ENCODE data around the gene RMND1.

Gene RMND1

DNA sequence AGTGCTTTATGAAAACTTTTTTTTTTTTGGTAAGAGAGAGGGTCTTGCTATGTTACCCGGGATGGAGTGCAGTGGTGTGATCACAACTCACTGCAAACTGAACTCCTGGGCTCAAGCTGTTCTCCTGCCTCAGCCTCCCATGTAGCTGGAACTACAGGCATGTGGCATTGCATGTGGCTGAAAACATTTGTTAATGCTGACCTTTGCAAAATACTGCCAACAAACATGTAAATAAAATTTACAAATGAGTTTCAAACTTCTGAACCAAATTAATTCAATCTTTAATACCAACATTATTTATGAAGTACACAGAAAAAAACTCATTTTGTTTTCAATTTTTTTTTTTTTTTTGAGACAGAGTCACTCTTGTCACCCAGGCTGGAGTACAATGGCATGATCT lies 34.4 kb downstream of the RMND1 start:
- DNase-seq (ENCODE audit: low read depth in 3 of 3): no peak

DNA sequence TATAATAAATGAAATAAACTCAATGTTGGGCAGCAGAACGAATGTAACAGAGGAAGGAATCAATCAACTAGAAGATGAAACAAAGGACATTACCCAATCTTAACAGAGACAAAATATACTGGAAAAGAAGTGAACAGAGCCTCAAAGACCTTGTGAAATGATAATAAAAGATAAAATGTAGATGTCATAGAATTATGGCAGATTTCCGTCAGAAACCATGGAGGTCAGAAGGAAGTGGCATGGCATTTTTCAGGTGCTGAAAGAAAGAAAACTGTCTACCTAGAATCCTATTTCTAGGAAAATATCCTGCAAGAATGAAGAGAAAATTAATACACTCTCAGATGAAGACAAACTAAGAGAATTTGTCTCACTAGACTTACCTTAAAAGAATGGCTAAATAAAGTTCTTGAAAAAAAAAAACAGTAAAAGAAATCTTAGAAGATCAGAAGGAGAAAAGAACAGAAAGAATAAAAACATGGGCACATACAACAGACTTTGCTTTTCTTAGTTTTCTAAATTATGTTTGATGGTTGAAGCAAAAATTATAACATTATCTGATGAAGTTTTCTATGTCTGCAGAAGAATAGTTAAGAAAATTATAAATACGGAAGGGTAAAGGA lies 37.2 kb downstream of the RMND1 start:
- DNase-seq (ENCODE audit: low read depth in 3 of 3): no peak

DNA sequence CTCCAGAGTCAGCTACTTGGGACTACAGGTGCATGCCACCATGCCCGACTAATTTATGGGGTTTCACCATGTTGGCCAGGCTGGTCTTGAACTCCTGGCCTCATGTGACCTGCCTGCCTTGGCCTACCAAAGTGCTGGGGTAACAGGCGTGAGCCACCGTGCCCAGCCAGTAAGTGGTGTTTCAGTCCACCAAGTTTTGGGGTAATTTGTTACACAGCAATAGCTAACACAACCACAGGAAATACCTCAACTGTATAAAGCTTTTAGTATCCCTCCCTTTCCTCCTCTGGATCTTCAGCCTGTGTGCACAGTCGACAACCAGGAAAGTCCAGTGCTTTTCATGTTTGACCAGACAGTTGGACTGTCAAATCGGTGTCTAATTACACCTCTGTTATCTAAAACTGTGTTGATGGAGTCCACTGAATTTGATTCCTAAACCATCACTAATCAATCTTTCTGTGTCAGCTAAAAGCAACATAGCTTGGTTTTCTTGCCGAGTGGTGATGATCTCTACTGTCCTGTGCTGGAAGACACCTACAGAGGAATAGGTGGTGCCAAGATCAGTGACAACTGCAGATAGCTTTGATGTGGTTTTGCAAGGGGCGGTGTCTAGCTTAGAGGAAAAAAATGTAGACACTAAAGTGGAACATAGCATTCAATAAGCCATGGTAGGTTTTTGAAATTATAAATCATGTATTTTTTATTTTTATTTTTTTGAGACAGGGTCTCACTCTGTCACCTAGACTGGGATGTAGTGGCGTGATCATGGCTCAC lies 38.4 kb downstream of the RMND1 start:
- peak in 2 of 3 experiments; percentile 17 to 40 for DNase-seq (ENCODE audit: low read depth in 3 of 3)

DNA sequence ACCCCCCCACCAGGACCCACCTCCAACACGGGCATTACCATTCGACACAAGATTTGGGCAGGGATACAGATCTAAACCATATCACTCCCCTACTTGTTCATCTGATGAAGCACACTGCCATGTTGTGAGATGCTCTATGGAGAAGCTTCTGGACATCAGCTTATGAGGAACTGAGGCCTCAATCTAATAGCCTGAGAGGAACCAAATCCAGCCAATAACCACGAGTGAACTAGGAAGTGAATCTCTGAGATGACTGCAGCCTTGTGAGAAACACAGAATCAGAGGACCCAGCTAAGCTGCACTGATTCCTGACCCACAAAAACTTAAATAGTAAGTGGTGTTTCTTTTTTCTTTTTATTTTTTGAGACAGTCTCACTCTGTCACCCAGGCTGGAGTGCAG lies 39.0 kb downstream of the RMND1 start:
- no peak for DNase-seq (ENCODE audit: low read depth in 3 of 3)

DNA sequence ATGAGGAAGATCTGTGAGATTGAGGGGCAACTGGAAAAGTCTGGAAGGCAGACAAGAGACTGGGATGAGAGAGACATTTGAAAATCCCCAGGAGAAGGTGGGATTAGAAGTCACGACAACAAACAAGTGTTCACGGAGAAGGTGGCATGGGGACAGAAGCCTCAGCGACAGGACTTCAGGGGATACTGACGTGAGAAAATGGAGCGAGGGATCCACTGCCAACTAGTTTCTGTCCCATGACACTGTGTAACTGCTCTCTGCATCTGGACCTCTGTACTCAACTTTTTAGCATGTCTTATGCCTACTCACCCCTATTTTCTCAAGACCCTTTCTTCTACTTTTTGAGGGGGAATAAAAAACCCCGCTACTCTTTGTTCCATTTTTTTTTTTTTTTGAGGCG lies 42.2 kb downstream of the RMND1 start:
- DNase-seq (ENCODE audit: low read depth in 3 of 3): no peak

DNA sequence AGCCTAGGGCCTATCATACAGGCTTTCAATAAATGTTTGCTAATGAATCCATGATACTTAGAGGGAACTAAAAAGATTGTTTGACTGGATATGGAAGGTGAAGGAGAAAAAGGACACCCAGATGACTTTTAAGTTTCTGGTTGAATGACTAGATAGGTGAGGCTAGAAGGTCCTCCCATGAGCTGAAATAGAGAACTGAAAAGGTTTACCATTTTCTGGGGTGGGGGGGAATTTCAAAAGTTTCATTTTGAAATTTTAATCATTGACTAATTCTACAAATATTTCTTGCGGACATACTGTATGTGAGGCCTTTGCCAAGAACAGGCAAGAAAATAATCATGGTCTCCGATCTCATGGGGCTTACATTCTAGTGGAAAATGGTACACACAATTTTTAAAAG lies 42.7 kb downstream of the RMND1 start:
- DNase-seq (ENCODE audit: low read depth in 3 of 3): no peak

DNA sequence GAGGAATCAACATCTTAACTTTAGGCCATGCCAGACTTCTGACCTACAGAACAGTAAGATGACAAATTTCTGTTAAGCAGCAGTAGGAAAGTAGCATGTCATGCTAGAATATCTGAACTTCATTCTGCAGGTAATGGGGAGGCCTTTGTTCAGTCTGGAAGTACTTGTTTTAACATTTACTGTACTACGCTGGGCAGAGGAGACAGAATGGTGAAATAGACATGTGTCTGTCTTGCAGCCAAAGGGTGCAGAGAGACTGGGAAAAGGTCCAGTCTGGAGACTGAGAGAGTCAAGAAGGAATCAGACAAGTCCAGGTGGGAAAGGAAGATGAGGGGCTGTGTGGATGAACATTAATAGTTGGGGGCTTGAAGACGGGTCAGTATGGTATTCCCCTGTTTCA lies 43.1 kb downstream of the RMND1 start:
- no peak for DNase-seq (ENCODE audit: low read depth in 3 of 3)

DNA sequence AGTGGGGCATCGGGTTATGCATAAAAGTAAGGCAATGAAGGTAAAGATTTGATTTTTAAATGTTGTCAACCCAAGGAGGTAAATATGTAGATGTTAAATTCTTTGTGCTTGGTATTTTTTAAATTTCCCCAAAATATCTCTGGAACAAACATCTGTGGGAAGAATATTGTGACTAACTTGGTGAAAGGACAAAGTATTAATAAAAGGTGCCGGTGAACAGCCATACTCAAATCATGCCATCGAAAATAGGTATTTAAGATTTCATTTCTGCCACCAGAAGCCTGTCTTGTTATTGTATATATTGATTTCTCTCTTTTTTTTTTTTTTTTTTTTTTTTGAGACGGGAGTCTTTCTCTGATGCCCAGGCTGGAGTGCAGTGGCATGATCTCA lies 48.0 kb downstream of the RMND1 start:
- no peak for DNase-seq (ENCODE audit: low read depth in 3 of 3)

DNA sequence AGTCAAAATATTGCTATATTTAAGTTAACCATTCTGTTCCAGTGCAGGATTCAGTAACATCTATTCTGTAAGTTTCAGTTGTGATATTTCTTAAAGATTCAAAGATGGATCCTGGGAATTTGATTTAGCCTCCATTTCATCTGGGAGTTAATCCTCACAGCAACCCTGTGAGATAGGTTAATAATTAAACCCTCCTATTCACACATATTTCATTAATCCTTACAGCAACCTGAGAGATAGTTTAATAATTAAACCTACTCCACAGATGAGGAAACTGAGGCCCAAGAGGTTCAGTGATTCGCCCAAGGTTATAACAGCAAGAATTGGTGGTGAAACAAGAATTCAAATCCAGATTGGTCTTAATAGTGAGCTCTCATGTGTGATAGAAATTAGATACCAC lies 49.7 kb downstream of the RMND1 start:
- no peak for DNase-seq (ENCODE audit: low read depth in 3 of 3)

DNA sequence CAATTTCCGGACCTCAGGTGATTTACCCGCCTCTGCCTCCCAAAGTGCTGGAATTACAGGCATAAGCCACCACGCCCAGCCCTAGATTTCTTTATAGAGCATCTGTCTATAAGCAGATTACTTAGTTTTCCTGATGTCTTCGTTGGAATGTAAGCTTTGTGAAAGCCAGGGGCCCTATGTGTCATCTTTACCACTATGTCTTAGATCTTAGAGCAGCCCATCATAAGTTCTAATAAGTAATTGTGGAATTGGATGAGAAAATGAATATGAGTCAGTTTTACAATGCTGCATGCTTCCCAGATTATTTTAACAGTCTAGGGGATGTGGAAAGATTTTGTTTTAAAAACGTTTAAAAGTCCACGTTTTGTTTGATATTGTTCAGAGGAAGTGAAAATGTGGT lies 51.5 kb downstream of the RMND1 start:
- no peak for DNase-seq (ENCODE audit: low read depth in 3 of 3)

DNA sequence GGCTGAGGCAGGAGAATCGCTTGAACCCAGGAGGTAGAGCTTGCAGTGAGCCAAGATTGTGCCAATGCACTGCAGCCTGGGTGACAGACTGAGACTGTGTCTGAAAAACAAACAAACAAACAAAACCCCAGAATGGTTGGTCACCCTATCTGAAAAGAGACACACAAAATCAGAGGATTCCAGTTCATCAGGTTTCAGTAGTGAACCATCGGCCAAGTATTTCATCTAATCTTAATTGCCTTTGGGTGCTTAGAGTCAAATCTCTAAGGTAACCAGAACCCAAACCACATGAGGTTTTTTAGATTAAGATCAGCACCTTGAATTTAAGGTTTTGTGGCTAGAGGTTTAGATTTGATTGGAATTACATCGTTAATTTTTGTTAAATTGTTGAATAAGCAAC lies 52.2 kb downstream of the RMND1 start:
- DNase-seq (ENCODE audit: low read depth in 3 of 3): no peak

DNA sequence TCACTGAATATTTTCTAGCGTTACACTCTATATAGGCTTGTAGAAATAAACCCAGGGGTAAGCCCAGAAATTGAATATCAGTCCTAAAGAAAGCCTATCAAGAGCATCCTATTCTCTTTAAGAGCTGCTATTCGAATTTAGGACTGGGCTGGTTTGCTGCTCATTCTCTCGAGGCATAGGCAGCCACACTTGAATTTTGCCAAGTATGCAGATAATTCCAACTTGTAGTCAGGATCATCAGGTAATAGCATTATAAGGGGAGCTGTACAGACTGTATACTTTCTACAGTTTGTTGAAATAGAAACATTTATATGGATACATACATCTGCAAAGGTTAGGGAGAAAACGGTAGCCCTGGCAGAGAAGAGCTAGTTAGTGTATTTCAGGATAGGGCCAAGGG lies 58.5 kb downstream of the RMND1 start:
- no peak for DNase-seq (ENCODE audit: low read depth in 3 of 3)

DNA sequence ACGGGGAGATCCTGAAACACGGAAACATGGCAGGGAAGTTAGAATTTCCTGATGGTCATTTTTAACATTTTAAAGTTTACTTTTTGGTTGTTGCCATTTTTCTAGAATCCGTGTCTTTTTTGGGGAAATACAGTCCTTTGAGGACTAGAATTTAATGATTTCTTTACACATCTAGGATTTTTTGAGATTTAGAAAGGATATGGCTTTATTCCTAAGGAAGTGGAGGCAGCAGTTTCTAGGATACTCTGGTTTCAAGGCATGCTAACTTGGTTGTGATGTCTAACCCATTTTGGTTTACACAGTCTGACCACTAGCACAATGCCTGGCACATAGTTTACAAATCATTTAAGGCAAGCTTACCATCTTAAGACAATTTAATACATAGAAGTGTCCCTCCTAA lies 59.5 kb downstream of the RMND1 start:
- DNase-seq (ENCODE audit: low read depth in 3 of 3): no peak

DNA sequence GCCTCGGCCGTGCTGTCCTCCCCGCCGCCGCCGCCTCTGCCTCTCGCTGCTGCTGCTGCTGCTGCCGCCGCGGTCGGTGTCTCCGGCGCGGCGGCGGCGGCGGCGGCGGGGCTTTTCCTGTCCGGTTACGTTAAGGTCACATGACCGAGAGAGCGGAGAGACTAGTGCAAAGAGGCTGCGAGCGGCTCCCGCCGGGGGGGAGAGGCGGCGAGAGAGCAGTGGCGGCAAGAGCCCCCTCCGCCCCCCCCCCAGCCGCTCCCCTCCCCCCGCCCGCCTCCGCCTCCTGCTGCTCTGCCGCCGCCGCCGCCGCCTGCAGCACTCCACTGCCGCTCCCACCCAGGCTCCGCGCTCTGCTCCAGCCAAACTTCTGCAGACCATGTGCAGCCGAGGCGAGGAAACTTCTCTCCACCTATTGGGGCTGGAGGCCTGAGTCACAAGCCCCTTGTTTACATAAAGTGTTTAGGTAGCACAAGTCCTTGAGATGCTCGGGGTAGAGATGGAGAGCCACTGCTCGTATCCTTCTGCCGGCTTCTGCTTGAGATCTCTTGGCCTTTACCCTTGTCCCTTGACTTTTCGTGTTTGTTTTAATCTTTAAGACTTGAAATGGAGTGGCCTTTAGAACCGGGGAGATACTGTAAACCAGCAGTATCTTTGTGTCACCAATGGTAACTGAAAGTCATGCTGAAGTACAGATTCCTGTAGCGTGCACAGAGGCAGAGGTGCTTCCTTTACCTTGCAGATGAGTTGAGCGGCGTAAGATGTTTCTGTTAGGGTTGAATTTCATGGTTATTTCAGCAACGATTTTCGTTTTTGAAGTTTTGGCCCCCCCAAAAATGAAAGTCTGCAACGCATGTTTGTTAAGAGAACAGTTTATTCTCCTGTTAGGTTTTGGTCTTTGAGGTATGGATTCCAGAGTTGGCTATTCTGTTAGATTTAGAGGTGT lies 60.2 kb downstream of the RMND1 start, which contains the start of gene ZBTB2:
Gene ZBTB2 (minus strand): TSS at position 89 of the 943 bp plus-strand sequence. CDS start 17,922 bp downstream, outside the sequence.
- DNase-seq (ENCODE audit: low read depth in 3 of 3): peak; percentile 40 to 59 (median 48)

DNA sequence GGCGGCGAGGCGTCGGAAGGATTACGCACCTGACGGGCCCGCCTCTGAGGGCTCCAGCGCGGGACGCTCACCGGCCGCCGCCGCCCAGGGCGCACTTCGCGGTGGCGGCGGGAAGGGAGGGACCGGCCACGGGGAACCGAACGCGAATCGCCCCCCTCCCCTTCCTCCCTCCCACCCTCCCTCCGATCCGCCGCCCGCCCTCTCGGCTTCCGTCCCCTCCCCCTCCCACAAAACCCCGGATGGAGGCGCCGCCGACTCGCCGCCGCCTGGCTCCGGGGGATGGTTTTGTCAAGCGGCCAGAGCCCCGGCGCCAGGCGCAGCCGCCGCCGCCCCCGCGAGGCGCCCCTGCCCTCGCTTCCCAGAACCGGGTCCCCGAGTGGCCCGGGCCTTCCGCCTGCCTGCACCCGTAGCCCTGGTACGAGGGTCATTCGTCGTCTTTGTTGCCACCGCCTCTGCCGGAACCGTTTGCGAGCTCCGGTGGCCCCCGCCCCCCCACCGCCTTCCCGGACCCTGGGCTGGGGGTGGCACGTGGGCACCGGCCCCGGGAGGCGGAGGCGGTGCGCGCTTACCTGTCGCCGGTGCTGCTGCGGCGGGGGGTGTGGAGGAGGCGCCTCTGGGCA lies 61.0 kb downstream of the RMND1 start:
- peak; percentile 66 to 74 (median 71) for DNase-seq (ENCODE audit: low read depth in 3 of 3)

DNA sequence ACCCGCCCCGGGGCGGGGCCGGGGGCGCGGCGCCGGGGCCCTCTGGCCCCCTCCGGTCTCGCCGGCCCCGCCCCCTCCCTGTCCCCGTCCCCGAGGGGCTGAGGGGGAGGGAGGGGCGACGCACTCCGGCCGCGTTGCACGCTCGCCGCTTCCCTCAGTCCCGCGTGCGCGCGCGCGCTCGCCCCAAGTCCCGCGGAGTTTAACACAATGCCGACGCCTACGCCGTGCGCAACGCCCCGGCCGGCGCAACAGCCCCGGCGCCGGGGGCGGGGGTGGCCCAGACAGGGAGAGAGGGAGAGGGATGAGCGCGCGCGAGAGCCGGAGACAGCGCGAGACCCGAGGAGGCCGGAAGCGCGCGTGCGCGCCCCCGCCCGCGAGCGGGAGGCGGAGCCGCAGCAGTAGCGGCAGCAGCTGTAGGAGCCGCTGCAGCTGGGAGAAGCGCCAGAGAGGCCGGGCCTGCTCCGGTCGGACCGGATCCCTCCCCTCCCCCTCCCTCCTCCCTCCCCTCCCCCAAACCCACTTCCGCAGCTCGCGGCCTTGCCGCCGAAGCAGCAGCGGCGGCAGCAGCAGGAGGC lies 61.6 kb downstream of the RMND1 start:
- DNase-seq (ENCODE audit: low read depth in 3 of 3): peak; percentile 96 to 97 (median 97)

DNA sequence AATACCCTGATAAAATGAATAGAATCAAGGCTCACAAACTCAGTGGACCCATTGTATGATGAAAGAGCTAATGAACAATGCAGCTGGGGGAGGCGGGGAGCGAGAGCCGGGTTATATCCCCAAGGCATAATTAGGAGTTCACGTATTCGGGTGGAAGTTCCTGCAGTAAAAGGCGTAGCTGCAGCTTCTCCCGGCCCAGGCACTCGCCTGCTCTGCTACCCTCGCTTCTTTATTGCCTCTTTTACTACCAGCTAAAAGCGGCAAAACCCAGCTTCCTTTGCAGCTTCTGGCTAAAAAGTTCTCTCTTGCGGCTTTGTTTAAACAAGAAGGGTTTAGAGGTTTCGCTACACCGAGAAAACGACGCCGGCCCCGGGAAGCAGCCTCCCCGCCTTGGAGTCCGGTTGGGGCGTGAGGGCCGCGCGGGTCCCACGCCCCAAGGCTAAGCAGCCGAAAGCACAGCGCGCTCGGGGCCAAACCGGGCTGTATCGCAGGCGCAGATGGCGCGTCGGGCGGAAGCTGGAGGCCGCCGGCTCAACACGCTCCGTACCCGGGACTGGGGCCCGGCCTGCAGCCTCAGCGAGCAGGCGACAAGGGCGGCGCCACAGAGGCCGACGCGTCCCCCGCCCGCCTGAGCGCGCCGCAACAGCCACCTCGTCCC lies 62.2 kb downstream of the RMND1 start:
- peak in 1 of 3 experiments; percentile 23 for DNase-seq (ENCODE audit: low read depth in 3 of 3)

DNA sequence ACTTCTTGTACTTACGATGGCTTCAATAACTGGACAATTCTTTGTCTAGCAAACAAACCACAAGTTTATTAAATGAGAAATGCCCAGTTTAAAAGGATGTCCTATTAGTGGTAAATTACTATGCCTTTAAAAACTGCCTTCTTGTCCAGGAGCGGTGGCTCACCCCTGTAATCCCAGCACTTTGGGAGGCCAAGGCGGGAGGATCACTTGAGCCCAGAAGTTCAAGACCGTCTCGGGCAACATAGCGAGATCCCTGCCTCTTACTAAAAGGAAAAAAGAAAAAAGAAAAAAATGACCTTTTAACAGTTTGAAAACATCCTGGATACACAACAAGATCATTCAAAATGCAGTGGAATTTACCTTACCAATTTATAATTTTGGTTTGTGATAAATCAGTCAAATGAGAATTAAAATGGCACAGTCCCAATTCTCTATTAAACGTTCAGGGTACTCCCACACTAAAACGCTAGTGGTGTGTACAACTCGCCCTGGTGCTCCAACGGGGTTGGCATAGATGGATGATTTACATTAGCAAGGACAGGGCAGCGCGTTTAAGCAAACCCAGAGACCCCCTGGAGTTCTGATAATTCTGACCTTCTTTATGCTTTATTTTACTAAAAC lies 62.8 kb downstream of the RMND1 start:
- DNase-seq (ENCODE audit: low read depth in 3 of 3): no peak

DNA sequence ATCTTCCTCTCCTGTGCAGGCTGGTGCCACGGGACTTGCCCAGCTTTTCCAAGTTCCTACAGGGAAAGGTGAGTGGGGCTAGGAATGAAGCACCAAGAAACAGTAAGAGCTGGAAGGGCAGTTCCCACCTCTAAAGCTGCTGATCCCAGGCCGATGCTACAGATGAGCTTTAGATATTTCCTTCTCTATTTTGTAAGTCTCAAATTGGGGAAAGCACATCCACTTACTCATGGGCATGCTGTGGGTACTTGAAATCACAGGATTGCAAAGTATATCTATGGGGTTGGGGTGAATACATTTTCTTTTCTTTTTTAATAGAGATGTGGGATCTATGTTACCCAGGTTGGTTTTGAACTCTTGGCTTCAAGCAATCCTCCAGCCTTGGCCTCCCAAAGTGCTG lies 63.7 kb downstream of the RMND1 start:
- no peak for DNase-seq (ENCODE audit: low read depth in 3 of 3)

DNA sequence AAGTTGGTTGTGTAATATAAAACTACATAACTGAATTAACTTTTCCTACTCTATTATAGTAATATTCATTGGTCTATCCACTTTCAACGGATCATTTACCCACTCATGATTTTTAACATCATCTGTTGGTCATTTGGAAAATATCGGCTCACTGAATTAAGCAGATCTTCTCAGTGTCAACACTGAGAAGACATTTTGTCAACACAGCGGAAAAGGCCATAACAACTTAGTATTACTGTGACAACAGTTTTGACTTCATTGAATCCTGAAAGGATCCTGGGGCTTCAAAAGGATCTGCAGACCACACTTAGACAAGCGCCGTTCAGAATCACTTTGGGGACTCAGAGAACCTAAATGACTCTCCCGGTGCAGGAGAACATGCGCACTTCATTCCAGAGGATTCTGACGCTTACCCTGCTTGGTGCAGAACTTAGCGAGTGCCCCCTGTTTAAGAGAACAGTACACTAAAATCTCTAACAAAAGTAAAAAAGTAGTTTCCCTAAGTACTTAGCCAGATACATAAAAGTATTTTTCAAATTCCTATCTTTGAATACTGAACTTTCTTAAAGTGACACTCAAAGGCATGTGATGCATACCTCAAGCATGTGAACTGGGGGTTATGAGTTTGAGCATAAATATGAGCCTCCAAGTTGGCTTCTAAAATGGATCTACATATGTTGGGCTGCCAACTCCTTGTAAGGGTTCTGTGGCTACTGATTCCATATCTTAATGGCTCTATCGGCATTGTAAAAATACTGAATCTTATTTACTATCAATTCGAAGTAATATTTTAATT lies 64.6 kb downstream of the RMND1 start:
- DNase-seq (ENCODE audit: low read depth in 3 of 3): no peak

All from stimulated activated CD4-positive, alpha-beta T cell treated with anti-CD3 and anti-CD28 coated beads, TNF-alpha, amount 100 ng/mL, for 24 hours (primary cell).